Spleen (tissue), 11 donors: ENCODE data around the gene MYOM3. TPM values are rescaled to one million over a fixed set of nuclear protein-coding genes. Genes with fewer than 3 reads are reported as not detected.

Experiments used
- DNase-seq: peaks from one replicate; pipeline ENCODE4 v3.0.0-alpha.2; 2020
- H3K27ac ChIP-seq, 8 donors: fragments of 200-600 bp; sonication (generic) in 7 of 8; 1 replicate in 4 of 8; 2 replicates in 4 of 8; pipeline versions ENCODE4 v1.5.0 to v1.8.0; 2016 to 2021; ENCODE audit warnings: inconsistent platforms in 4 of 8, mild to moderate bottlenecking in 4 of 8, moderate library complexity in 1 of 8
- H3K27me3 ChIP-seq, 7 donors: fragments of 200-600 bp; sonication (generic) in 6 of 7; replicated peaks in 1 of 7; 1 replicate in 4 of 7; 2 replicates in 3 of 7; pipeline versions ENCODE4 v1.5.0 to v1.8.0; 2016 to 2021; ENCODE audit warnings: inconsistent platforms in 3 of 7, mild to moderate bottlenecking in 1 of 7
- H3K36me3 ChIP-seq, 6 donors: fragments of 200-600 bp; sonication (generic) in 5 of 6; 1 replicate in 4 of 6; 2 replicates in 2 of 6; pipeline versions ENCODE4 v1.5.0 to v1.8.0; 2016 to 2021; ENCODE audit warnings: inconsistent platforms in 2 of 6
- H3K4me1 ChIP-seq, 6 donors: fragments of 200-600 bp; sonication (generic) in 5 of 6; 1 replicate in 3 of 6; 2 replicates in 3 of 6; pipeline versions ENCODE4 v1.5.0 to v1.8.0; 2016 to 2021; ENCODE audit warnings: inconsistent platforms in 3 of 6
- H3K4me3 ChIP-seq, 8 donors: fragments of 200-600 bp; sonication (generic) in 7 of 8; 1 replicate in 4 of 8; 2 replicates in 4 of 8; pipeline versions ENCODE4 v1.5.0 to v1.8.0; 2016 to 2021; ENCODE audit warnings: inconsistent platforms in 4 of 8, mild to moderate bottlenecking in 4 of 8, moderate library complexity in 2 of 8
- H3K9me3 ChIP-seq, 8 donors: fragments of 200-600 bp; sonication (generic) in 7 of 8; 1 replicate in 4 of 8; 2 replicates in 4 of 8; pipeline versions ENCODE4 v1.5.0 to v1.8.0; 2016 to 2021; ENCODE audit warnings: inconsistent platforms in 4 of 8
- POLR2A ChIP-seq, 3 donors: fragments of 450-650 bp; IDR thresholded peaks; one replicate each; pipeline ENCODE4 v1.5.1; 2017; ENCODE audit warnings: antibody characterized with exemption in 3 of 3, mild to moderate bottlenecking in 1 of 3
- POLR2AphosphoS5 ChIP-seq, 3 donors: sonication (generic); formaldehyde crosslinking; IDR thresholded peaks; one replicate each; pipeline ENCODE4 v1.5.1; 2017; ENCODE audit warnings: antibody characterized with exemption in 3 of 3
- WGBS, 5 donors: extraction: QIAGEN DNeasy Blood & Tissue Kit in 3 of 5; methylation state at CpG; one replicate each; pipeline versions ENCODE4 v1.1.5 to v1.1.7; 2013 to 2018; 5-methylcytosine and 5-hydroxymethylcytosine counted together
- intact Hi-C: fragments of 100-400 bp; cut with DNase I; formaldehyde crosslinking; loops from one replicate; pipeline ENCODE4 v1.15.0; 2023; ENCODE audit warnings: low total_unique reads
- polyA plus RNA-seq, 3 donors: library from polyadenylated mRNA; stranded (reverse); fragments of 200-250 nt; gene quantifications; one replicate each; pipeline ENCODE4 v1.2.1, GENCODE V29; 2013
- total RNA-seq, 7 donors: library from RNA; depleted of rRNA in 3 of 7; stranded (reverse); fragments of >200 nt in 3 of 7; fragmentation: NEBNext Ultra II Directional in 4 of 7; extraction: Animal tissue kit (Norgen Biotek cat#: 25700) in 4 of 7; gene quantifications; one replicate each; pipeline versions ENCODE4 v1.1.0 to v1.2.1, GENCODE V29; 2016 to 2021
- TF ChIP-seq, protein P1 (sequence below), 11 experiments: fragments of 200-600 bp in 7 of 11; fragments of 450-650 bp in 4 of 11; sonication (generic) in 4 of 11; IDR thresholded peaks in 8 of 11; conservative IDR thresholded peaks in 3 of 11; 1 replicate in 7 of 11; 2 replicates in 4 of 11; pipeline versions ENCODE4 v1.4.0 to v1.8.0; 2016 to 2021; ENCODE audit warnings: antibody characterized with exemption in 11 of 11, inconsistent platforms in 4 of 11, mild to moderate bottlenecking in 1 of 11
- donor health status: healthy with polysubstance abuse.
- donor health status: DM: no; HTN: no; CAD: no; lungs with moderate emphysema.
- donor health status: DM: no; HTN: no; CAD: no.
- donor health status: Bipolar disorder and iron deficiency.
- donor health status: healthy.
- donor health status: DM: no; HTN: no; CAD: no.
- donor health status: DM: yes; HTN: yes; CAD: no.

Gene MYOM3
- total and polyA plus RNA-seq, 10 donors = 0.02 to 0.06 (median 0.06) TPM; not detected in 7

DNA sequence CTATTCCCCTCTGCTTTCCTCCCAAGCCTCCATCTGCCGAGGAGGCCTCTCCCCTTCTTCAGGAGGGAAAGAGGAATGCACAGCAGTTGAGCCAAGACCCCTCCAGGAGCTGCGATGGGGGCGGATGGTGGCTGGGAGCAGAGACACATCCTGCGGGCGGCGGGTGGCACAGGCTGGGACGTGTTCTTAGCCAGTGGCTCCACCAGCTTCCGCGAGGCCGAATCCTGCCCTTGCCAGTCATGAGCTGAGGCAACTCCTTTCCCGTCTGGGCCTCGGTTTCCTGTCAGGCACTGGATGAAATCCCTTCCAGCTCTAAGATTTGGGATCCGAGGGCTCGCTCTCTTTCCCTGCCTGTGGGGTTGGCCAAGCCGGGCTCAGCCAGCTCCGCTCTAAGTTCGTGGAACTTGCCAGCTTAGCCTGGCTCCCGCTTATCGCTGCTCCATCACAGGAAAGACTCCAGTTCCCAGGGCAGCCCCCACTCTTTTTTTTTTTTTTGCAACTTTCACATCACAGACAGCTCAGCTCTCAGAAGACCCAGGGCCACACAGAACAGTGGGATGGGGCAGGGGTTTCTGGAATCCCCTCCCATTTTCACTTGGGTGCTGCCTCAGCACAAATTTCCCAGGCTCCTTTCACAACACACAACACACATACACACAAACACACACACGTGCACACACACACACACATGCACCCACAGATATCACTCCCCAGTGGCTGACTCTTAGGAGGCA, 506 bp downstream of the MYOM3 start:
- no peaks in the 10 kb centered on the region for H3K36me3 ChIP-seq
- H3K27me3 ChIP-seq = peaks cover 0 to 57% (median 0%) of the 10 kb centered on the region in 7 donors
- no peaks in the 10 kb centered on the region for H3K9me3 ChIP-seq
- intact Hi-C loops = no loop called here
- 69 to 84% (median 77%) methylated on average over 20 of the region's 20 CpGs for WGBS, 5 donors
- H3K4me1 ChIP-seq = peaks cover 0 to 12% (median 4%) of the 10 kb centered on the region in 6 donors
- no peak overlapping the region for H3K27ac ChIP-seq
- H3K4me3 ChIP-seq = no peak overlapping the region
- TF ChIP-seq POLR2AphosphoS5 (IDR thresholded peaks at IDR 0.05) (no peak), POLR2A (IDR thresholded peaks at IDR 0.05) (no peak)
- TF ChIP-seq, protein P1, sequence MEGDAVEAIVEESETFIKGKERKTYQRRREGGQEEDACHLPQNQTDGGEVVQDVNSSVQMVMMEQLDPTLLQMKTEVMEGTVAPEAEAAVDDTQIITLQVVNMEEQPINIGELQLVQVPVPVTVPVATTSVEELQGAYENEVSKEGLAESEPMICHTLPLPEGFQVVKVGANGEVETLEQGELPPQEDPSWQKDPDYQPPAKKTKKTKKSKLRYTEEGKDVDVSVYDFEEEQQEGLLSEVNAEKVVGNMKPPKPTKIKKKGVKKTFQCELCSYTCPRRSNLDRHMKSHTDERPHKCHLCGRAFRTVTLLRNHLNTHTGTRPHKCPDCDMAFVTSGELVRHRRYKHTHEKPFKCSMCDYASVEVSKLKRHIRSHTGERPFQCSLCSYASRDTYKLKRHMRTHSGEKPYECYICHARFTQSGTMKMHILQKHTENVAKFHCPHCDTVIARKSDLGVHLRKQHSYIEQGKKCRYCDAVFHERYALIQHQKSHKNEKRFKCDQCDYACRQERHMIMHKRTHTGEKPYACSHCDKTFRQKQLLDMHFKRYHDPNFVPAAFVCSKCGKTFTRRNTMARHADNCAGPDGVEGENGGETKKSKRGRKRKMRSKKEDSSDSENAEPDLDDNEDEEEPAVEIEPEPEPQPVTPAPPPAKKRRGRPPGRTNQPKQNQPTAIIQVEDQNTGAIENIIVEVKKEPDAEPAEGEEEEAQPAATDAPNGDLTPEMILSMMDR (IDR thresholded peaks at IDR 0.05 in 8 of 11, conservative IDR thresholded peaks at IDR 0.05 in 3 of 11) = no peak
- peak; percentile 75 for DNase-seq

- Histone ChIP-seq H3K4me1 (peaks cover 0 to 12% (median 4%) of the 10 kb centered on the region in 6 donors), H3K9me3 (no peaks in the 10 kb centered on the region), H3K27me3 (peaks cover 0 to 50% (median 0%) of the 10 kb centered on the region in 7 donors), H3K36me3 (no peaks in the 10 kb centered on the region), H3K4me3 (no peak overlapping the region), H3K27ac (no peak overlapping the region)
- DNase-seq = no peak
- WGBS, 5 donors = 67 to 84% (median 81%) methylated on average over 14 of the region's 14 CpGs
- TF ChIP-seq POLR2A (IDR thresholded peaks at IDR 0.05) (no peak), POLR2AphosphoS5 (IDR thresholded peaks at IDR 0.05) (no peak)
- TF ChIP-seq, protein P1 (IDR thresholded peaks at IDR 0.05 in 8 of 11, conservative IDR thresholded peaks at IDR 0.05 in 3 of 11) = no peak
- intact Hi-C loops = no loop called here
Measured at GRCh38 chr1:24110642-24111261, 1.2 kb downstream of the MYOM3 start.

DNA sequence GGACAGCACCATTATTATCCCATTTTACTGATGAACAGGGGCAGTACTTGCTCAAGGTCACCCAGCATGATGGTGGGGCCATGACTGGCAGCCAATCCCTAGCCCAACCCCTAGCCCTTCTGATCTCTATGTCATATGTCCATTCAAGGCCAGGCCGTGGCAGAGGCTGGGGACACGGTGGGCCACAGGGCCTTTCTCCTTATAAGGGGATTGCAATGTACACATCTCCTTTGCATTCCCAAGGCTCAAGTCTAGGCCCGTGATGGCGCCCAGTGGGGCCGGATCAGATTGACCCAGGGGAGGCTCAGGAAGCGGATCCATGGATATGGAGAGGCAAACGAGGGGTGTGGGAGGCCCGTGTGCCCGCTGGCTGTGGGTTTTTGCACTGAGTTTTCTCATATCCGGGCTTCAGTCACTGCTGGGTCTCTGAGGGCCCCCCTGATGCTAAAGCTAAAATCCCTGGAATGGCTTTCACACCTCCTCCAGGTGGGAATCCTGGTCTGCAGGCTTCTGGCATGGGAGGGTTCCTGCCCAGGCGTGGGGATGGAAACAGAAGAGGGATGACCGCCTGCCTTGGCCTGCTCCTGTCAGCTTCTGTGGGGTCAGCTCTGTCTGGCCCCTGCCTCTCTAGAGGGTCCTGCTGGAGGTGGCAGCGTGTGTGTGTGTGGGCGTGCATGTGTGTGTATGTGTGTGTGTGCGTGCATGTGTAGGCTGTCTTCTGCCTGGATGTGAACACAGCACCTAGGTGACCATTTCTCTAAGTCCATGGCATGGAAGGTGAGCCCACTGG, 2.1 kb downstream of the MYOM3 start:
- peak; percentile 42 for DNase-seq
- intact Hi-C loops = no loop called here

More for the DNA sequence above, 2.1 kb downstream of the MYOM3 start:
- TF ChIP-seq, protein P1 (IDR thresholded peaks at IDR 0.05 in 8 of 11, conservative IDR thresholded peaks at IDR 0.05 in 3 of 11) = no peak
- TF ChIP-seq POLR2AphosphoS5 (IDR thresholded peaks at IDR 0.05) = no peak
- no peak for TF ChIP-seq POLR2A (IDR thresholded peaks at IDR 0.05)
- Histone ChIP-seq H3K4me3 (no peak overlapping the region), H3K36me3 (no peaks in the 10 kb centered on the region), H3K4me1 (peaks cover 0 to 12% (median 4%) of the 10 kb centered on the region in 6 donors), H3K27ac (no peak overlapping the region), H3K9me3 (no peaks in the 10 kb centered on the region), H3K27me3 (peaks cover 0 to 42% (median 0%) of the 10 kb centered on the region in 7 donors)
- WGBS, 5 donors = 87 to 89% (median 88%) methylated on average over 14 to 15 of the region's 15 CpGs
